GM12865 (cell line): ENCODE results near the gene SPATS2.

Experiments used
- DNase-seq: peaks from one replicate; pipeline ENCODE4 v3.0.0; 2010; ENCODE audit warnings: low read depth
- H3K4me3 ChIP-seq: 2 replicates; pipeline ENCODE4 v1.5.1; 2011; ENCODE audit warnings: mild to moderate bottlenecking, low read depth, low read length, control low read depth
- CTCF ChIP-seq: IDR thresholded peaks from 2 replicates; pipeline ENCODE4 v1.5.1; 2011; ENCODE audit warnings: low read length, control low read depth, low read depth, inconsistent platforms; ENCODE audit not compliant: insufficient read depth; ENCODE audit errors: missing control alignments

Gene SPATS2

GRCh38 chr12:49456131-49456679 lies 88.9 kb downstream of the SPATS2 start:
- no peak for TF ChIP-seq CTCF
- H3K4me3 ChIP-seq: no peak overlapping the region
- DNase-seq: no peak

- no peak overlapping the region for H3K4me3 ChIP-seq
- TF ChIP-seq CTCF: no peak
- DNase-seq: no peak
Observed at GRCh38 chr12:49458816-49459215, 91.6 kb downstream of the SPATS2 start.

- no peak for TF ChIP-seq CTCF
- no peak overlapping the region for H3K4me3 ChIP-seq
- DNase-seq: no peak
Observed at GRCh38 chr12:49461221-49461620, 94.0 kb downstream of the SPATS2 start.

GRCh38 chr12:49462083-49462744 lies 95.0 kb downstream of the SPATS2 start:
- no peak for TF ChIP-seq CTCF
- no peak for DNase-seq

GRCh38 chr12:49465132-49465531 lies 97.9 kb downstream of the SPATS2 start:
- TF ChIP-seq CTCF: no peak
- DNase-seq: no peak
- H3K4me3 ChIP-seq: no peak overlapping the region

More at GRCh38 chr12:49462083-49462744, 95.0 kb downstream of the SPATS2 start:
- no peak overlapping the region for H3K4me3 ChIP-seq

GRCh38 chr12:49470986-49471385 lies 103.7 kb downstream of the SPATS2 start:
- TF ChIP-seq CTCF: no peak
- H3K4me3 ChIP-seq: no peak overlapping the region
- DNase-seq: no peak

- DNase-seq: no peak
- no peak overlapping the region for H3K4me3 ChIP-seq
- TF ChIP-seq CTCF: no peak
Observed at GRCh38 chr12:49471557-49471956, 104.3 kb downstream of the SPATS2 start.
